NCI-H2029 (cell line): ENCODE data around the gene ELK1.
"Not testable (repeated sequence)": the region's sequence is repeated elsewhere in the genome, so short reads cannot be mapped to it uniquely, and the experiment has no call there.

Source experiments
- DNase-seq: peaks from one replicate; lab custom pipeline; 2025; lab: John Stamatoyannopoulos, UW

Gene ELK1

DNA sequence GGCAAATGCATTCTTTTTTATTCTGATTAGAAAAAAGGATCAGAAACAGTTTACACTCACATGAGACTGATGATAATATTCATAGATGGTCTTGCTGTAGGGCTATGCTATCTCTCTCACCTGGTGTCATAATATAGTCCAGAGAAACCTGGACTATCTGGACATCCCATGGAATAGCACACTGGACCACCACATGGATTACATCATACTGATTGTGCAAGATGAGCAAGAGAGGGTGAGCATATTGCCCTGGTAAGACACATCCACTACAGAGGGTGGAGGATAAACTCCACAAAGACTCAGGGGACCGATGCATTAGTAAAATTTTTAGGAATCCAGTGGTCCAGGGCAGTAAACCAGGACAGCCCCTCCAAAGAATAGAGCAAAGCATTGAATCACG is 38.9 kb downstream of the ELK1 start:
- no peak for DNase-seq

DNA sequence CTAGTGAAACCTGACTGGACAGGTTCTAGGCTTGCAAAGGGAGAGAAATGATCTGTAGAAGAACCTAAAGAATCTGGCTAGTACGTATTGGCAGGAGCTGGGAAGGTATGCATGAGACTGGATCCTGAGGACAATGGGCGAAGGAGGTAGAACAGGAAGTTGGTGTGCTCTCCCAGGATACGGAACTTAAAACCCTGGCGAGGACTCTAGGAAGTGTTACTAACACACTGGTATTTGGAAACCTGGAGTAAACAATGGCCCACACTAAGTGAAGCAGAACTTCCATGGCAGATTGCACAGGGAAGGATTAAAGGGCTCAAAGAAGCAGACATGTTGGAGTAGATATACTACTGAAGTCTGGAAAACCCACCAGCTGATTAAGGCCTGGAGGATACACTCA is 39.9 kb downstream of the ELK1 start:
- no peak for DNase-seq

DNA sequence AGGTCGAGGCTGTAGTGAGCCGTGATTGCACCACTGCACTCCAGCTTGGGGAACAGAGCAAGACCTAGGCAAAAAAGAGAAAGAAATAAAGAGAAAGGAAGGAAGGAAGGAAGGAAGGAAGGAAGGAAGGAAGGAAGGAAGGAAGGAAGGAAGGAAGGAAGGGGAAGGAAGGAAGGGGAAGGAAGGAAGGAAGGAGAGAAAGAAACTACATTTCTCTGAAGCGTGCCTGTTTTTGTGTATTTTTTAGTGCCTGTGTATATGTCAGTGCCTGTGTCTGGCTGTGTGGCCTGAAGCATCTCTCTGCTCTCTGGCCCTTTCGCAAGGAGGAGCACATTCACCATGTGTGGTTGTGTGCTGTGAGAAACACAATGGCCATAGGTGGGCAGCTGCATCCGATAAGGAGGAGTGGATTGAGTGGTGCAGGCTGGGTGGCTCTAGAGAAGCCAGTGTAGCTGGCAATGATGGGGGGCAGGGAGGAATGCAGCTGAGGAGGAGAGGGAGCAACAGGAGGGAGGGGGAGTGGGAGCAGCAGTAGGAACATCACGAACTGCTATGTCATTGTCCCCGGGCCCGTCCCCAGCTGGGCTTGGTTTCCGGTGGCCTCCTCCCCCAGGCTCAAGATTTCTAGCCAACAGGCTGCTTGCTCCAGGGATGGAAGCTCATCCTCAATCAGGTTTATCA is 42.1 kb downstream of the ELK1 start:
- DNase-seq: no peak

DNA sequence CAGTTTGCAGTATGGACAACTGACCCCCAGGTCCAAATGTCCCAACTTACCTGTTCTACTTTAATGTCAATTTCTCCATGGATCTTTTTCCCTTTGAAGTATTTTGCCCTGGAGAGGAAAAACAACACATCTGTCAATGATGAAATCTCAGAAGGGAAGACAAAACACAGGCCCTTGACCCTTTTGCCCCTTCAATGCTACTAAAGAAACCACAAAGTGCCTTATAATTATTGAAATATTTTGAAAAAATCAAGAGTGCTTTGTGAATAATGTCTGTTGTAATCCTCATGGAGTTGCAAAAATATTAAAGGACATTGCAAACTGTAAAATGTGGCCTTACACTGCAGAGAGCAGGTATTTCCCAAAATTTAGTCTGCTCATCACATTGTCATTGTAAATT is 43.3 kb downstream of the ELK1 start:
- no peak for DNase-seq

DNA sequence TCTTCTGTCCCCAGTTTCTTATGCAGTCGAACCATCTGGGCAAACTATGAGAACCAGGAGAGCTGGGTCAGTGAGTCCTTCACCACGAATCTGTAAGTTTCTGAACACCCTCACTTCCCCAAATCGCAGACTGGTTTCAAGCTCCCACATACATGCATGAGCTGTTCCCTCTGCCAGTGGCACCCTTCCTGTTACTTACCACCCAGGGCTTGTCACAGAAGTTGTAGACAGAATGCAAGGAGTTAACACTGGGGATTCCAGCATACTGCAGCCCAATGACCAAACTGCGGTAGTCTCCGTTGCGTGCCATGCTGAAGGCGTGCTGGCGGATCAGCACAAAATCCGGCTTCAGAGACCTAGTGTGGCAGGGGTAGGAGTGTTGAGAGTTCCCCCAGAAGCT is 45.3 kb downstream of the ELK1 start:
- DNase-seq: no peak

DNA sequence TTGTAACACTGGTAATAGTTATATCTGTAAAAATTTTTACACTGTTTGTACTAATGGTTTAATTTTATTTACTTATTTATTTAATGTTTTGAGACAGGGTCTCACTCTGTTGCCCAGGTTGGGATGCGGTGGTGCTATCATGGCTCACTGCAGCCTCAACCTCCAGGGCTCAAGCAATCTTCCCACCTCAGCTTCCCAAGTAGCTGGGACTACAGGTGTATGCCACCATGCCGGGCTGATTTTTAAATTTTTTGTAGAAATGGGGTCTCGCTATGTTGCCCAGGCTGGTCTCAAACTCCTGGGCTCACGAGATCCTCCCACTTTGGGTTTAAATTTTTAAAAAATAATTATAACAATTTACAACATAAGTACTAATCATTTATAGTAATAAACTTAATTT is 47.2 kb downstream of the ELK1 start:
- DNase-seq: not testable (repeated sequence)

DNA sequence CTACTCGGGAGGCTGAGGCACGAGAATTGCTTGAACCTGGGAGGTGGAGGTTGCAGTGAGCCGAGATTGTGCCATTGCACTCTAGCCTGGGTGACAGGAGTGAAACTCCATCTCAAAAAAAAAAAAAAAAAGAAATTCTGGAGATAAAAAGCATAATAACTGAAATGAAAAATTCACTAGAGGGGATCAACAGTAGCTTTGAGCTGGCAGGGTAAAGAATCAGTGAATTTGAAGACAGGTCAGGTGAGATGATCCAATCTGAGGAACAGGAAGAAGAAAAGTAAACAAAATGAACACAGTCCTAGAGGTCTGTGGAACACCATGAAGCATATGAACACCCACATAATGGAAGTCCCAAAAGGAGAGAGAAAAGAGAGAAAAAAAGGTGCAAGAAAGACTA is 53.1 kb downstream of the ELK1 start:
- DNase-seq: no peak

DNA sequence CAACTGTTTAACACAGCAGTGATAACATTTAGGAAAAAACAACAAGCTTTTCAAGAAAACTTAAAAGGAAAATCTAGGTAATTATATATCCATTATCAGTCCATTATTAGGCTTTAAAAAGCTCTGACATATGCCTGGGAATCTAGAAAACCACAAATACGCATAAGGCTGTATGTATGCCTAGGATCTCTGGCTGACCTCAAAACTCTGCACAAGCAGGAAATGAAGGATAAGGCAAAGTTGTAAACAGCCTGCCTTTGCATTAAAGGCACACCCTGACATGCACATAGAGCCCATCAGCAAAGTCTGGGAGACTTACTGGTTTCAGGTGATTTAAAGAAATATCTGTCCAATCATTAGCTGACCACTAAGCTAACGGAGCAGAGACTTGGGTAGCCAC is 54.1 kb downstream of the ELK1 start:
- DNase-seq: no peak

DNA sequence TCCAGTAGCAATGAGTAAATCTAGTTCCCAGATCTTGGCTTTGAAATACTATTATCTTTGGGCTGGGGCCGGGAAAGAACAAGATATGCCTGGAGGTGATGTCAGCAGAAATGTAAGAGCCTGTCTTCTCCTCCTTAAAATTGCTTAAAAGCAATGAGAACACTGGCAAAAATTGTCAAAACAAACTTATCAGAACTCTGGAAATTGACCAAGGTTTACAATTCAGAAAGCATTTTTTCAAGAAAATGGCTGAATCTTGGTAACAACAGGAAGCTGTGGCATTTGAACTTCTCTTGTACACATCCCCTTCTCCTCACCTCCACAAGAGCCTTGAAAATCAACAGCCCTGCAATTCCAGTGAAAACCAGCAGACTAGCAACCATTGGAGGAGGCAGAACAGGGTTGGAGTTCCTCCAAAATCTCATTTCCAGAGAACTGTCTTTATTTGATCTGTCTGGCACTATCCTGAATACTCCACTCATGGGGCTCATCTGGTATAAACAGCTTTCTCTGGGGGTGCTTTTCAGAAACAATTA is 54.6 kb downstream of the ELK1 start:
- peak; percentile 8 for DNase-seq

DNA sequence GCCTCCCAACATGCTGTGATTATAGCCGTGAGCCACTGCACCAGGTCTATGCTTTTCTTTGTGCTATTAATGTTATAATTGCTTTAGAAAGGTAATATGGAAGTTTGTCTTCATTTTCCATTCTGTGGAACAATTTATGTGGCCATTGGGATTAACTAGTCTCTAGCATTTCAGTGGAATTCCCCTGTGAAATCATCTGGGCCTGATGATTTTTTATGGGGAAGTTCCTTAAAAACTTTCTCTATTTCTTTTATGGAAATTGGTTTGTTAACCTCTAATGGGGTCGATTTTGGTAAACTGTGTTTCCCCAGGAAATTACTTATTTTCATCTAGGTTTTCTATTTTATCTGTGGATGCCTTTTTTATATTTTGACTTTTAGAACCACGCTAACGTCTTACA is 56.8 kb downstream of the ELK1 start:
- no peak for DNase-seq

DNA sequence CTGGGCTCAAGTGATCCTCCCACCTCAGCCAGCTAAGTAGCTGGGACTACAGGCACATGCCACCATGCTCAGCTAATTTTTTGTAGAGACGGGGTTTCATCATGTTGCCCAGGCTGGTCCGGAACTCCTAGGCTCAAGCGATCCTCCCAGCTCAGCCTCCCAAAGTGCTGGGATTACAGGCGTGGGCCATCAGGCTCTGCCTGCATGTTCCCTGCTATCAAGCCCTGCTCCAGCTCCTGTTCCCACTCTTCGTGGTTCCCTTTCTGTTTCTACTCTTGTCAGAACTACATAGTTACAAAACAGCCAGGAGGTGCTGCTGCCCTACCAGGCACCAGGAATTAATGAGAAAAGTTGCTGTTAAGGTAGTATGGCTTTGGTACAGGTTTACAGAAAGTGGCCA is 59.4 kb downstream of the ELK1 start:
- DNase-seq: no peak

DNA sequence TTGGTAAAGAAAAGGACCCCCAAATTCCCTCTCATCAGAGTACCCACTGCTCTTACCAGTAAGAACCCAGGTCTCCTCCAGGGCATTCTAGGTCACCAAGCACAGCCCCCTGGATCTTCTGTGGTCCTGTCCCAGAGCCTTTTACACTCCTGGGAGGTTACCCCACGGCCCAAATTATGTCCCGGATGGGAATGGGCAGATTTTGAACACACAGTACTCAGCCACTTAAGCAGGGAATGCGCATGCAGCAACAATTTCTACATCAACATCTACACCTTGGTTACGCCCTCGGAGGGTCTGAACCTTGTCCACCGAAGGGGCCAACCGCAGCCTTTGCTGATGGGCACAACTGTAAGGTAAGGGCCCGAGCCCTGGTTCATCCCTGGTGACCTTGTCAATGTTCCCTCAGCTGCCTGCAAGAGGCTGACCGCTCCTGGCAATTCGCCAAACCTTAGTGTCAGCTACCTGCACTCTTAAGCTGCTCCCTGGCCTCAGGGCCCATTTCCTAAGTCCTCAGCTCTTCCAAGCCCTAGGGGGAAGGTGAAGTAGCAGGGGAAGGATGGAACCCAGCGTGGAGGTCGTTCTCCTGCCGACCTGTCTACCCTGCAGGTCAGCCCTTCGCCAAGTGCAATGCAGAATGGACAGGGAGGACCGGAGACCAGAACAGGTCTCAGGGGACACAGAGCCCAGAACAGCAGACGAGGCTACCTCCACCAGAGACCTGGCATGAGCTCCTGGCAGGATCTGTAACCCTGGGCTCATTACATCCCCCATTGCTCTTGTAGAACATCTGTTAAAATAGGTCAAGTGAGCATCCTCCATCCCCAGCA is 62.2 kb downstream of the ELK1 start:
- DNase-seq: no peak

DNA sequence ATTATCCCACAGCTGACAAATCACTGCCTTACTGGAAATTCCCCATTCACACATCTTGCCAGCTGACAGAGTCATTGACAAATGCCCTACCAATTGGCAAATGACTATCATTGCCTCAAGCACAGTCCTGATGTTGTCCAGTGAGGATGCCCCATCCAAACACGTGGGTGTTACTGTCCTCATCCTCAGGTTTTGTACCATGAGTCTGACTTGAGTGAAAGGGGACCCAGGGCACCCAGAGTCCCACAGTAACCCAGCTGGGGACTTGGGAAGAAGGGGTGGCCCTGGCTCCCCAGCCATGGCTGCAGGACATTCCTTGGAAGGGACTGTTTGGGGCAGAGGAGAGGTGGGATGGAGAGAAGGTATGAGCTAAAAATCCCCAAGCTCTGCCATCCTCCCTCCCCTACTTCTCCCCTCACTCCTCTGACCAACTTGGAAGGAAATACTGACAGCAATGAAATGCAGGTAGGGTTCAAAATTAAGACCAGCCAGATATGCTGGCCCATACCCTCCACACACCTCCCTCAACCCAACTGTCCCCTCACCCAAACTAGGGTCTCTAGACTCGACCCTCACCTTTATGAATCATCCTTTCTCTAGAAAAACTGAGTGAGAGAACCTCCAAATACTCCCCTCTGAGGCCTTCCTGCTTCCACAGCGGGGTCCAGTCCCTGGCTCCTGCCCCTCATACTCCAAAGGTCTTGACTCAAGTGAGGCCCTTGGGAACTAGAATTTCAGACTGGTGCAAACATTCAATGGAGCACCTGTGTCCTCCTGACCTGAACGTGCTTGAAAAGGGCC is 63.1 kb downstream of the ELK1 start:
- no peak for DNase-seq

DNA sequence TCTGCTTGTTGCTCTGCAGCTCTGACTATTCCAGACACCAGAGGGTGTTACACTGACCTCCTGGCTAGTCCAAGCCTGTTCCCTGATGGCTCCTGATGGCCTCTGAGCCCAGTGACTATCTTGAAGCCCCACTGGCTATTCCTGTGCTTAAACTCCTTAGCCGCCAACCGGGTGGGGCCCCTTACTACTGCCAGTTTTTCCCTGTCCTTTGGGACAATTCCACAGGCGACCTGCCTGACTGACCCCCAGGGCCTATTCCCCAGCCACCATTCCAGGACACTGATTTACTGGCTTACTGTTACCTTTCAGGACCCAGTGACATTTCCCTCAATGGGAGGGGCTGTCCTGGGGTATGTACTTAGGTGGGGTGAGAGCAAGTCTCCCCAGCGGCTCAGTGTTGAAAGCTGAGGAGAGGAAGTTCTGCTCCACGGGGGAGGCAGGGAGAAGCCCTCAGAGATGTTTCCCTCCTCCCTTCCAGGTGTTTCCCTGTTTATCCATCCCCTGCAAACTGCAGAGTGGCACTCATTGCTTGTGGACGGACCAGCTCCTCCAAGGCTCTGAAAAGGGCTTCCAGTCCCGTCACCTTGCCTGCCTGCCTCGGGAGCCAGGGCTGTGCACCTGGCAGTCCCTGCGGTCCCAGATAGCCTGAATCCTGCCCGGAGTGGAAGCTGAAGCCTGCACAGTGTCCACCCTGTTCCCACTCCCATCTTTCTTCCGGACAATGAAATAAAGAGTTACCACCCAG is 64.1 kb downstream of the ELK1 start:
- no peak for DNase-seq
